NCI-H128 (cell line): ENCODE results near the gene DENND4C.
"Not testable (repeated sequence)": the region's sequence is repeated elsewhere in the genome, so short reads cannot be mapped to it uniquely, and the experiment has no call there.

ENCODE experiments used
- DNase-seq: peaks from one replicate; lab custom pipeline; 2025; ENCODE audit not compliant: unreplicated experiment; lab: John Stamatoyannopoulos, UW

The DENND4C gene

GRCh38 chr9:19369107-19369506 lies 138.6 kb downstream of the DENND4C start:
- DNase-seq, result no peak

GRCh38 chr9:19371942-19372341 lies 141.4 kb downstream of the DENND4C start:
- DNase-seq, result no peak

GRCh38 chr9:19372567-19372966 lies 142.1 kb downstream of the DENND4C start:
- no peak for DNase-seq

- DNase-seq, result no peak
Observed at GRCh38 chr9:19373527-19373926, 143.0 kb downstream of the DENND4C start.

- DNase-seq, result no peak
Observed at GRCh38 chr9:19375538-19375937, 145.0 kb downstream of the DENND4C start.

GRCh38 chr9:19376931-19377330 lies 146.4 kb downstream of the DENND4C start:
- no peak for DNase-seq

GRCh38 chr9:19378164-19378563 lies 147.7 kb downstream of the DENND4C start:
- DNase-seq, result no peak

- no peak for DNase-seq
Observed at GRCh38 chr9:19378647-19379046, 148.2 kb downstream of the DENND4C start.

- no peak for DNase-seq
Observed at GRCh38 chr9:19379283-19379682, 148.8 kb downstream of the DENND4C start.

GRCh38 chr9:19379697-19380046 lies 149.2 kb downstream of the DENND4C start:
- DNase-seq, result no peak

- DNase-seq, result no peak
Observed at GRCh38 chr9:19380826-19381075, 150.3 kb downstream of the DENND4C start.

GRCh38 chr9:19381656-19382055 lies 151.2 kb downstream of the DENND4C start:
- DNase-seq, result no peak

GRCh38 chr9:19385212-19385611 lies 154.7 kb downstream of the DENND4C start:
- DNase-seq, result not testable (repeated sequence)

GRCh38 chr9:19385786-19386501 lies 155.5 kb downstream of the DENND4C start:
- no peak for DNase-seq

- no peak for DNase-seq
Observed at GRCh38 chr9:19386502-19387044, 156.1 kb downstream of the DENND4C start.

GRCh38 chr9:19387317-19387716 lies 156.8 kb downstream of the DENND4C start:
- DNase-seq, result no peak

GRCh38 chr9:19389539-19389938 lies 159.0 kb downstream of the DENND4C start:
- not testable (repeated sequence) for DNase-seq

- no peak for DNase-seq
Observed at GRCh38 chr9:19397845-19398244, 167.4 kb downstream of the DENND4C start.

- DNase-seq, result not testable (repeated sequence)
Observed at GRCh38 chr9:19403231-19403630, 172.7 kb downstream of the DENND4C start.

GRCh38 chr9:19404283-19405075 lies 174.0 kb downstream of the DENND4C start:
- DNase-seq, result no peak

GRCh38 chr9:19405771-19406170 lies 175.3 kb downstream of the DENND4C start:
- no peak for DNase-seq

- DNase-seq, result no peak
Observed at GRCh38 chr9:19408316-19408692, 177.8 kb downstream of the DENND4C start.
